GM21786 (cell line): ENCODE measurements around the gene ENOX1.

Experiments used
- ATAC-seq: cut with Tn5 transposase; IDR thresholded peaks from one replicate; pipeline ENCODE4 v1.9.1; 2021; ENCODE audit not compliant: unreplicated experiment

The ENOX1 gene

DNA sequence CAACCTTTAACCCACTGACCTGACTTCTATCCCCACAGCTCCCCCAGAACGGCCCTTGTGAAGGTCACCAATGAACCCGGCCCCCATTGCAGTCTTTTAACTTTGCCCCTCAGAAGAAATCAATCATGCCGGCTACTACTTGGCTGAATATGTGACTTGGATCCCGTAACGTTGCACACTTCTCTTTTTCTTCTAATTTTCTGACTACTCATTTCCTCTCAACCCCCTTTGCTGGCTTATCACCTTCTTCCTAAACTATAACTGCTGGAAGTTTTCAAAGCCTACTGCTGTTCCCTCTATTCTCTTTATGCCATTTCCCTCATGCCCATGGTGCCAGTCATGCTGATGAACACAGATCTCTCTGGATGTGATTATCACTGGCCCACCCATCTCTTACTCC, 395.7 kb downstream of the ENOX1 start:
- peak; percentile 1 for ATAC-seq

DNA sequence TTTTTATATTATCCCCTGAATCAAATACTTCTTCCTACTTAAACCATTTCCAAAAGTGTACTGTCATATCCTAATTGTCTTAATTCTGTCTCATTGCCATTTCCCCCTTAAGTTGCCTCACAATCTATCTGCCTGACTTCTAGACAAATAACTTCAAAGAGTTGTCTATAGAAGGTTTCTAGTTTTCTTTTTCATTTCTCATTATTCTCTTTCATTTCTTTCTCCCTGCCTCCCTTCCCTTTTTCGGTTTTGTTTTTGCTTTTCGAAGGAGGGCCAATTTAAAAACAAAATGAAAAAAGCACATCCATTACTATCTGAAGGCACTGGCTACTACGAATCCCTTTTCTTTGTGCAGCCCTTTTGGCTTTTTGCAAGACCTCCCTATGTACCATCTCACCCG, 396.2 kb downstream of the ENOX1 start:
- peak; percentile 56 for ATAC-seq

DNA sequence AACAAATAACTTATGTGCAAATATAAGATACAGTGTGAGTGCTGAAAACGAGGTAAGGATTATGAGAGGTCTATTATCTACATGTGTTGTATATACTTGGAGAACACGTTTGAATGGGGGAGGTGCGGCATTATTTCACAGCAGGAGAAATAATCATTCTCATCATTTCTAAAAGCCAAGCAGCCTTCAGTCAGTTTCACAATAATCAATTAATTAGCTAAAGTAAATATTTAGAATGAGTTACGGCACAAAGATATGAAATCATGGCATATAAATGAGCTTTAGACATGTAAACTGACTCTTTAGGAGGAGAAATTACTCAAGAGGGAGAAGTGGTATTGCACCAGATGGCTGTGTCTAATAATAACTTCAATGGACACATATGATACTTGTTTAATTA, 396.8 kb downstream of the ENOX1 start:
- ATAC-seq, result no peak

DNA sequence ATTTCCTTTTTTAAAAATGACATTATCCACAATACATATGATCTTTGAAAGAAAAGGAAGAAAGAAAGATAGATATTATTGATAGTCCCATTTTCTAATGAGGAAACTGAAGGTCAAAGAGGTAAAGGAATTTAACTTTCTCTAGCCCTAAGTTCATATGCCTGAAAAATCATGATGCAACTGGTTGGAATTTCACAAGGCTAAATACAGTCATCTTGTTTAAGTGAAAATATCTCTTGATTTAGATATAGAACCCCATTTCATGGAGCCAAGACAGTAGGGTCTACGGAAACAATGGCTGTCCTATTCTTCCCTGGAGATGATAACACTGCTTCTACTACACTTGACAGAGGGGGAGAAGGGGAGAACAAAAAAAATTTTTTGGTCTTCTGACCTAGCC, 397.2 kb downstream of the ENOX1 start:
- ATAC-seq, result no peak

DNA sequence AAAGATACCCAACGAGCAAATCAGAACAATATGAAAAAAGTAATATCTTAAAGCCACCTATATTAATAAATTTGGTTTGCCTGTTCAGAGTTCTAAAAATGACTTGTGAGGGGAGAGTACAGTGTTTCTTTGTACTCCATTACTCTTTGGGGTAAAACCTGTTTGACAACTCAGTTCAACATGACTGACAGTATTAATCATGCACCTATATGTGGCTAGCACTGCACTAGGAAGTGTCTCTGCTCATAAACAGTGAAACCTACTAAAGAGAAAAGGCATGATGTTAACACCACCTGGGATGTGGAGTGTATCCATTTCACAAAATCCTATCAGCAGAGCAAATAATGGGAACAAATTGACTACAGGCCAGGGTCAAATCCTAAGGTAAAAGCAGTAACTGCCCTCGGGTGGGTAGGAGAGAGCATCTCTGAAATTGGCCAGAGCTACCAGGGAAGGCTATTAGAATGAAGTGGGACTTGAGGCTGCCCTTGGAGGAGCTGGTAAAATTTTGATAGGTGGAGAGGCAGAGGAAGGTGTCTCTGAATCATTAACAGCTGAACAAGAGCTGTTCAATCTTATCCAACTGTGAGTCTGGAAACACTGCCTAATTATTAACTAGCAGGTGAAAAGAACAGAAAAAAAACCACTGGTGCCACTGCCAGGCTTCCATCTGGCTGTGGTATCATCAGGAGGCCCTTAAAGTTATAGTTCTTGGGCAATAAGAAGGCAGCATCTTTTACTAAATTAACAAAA, 398.3 kb downstream of the ENOX1 start:
- ATAC-seq, result peak; percentile 54

DNA sequence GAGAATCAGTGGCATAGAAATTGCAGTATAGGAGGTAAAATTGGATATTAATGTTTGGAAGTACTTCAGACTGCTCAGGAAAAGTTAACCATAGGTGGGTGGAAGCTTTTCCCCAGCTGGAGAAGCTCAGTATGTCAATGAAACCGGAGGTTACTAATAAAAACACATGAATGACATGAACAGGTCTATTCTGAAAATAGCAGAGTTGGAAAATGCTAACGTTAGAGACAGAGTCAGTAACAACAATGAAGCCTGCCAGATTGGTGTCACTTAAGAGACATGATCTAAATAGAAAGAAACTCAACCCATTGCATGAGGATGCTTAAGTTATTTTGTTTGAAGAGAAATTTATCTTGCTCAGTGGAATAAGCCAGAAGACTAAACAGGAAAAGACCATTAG, 398.9 kb downstream of the ENOX1 start:
- no peak for ATAC-seq

DNA sequence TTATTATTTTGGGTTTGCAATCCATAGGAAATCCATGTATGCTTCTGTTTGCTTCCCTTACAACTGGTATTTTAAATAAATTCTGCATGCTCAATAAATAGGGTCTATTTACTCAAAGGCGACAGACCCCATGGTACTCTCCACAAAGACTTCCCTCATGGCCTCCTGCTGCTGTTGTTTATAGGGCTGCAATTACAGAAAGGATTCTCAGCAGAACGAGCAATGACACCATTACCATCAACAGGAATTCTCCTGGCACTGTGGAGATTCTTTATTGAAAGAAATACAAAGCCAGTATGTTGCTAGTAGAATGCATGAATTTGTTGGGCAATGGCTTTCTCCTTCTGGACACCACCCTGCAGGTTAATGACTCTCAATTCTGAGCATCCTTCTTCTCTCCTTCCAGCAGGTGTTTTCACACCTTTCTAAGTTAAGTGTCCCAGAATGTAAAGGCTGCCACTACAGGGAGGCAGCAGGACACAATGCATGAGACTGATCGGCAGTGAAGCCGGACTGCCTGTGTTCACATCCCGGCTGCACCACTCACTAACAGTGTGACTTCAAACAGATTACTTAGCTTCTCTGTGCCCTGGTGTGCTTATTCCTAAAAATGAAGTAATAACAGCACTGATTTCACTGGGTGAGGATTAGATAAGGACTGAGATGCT, 403.1 kb downstream of the ENOX1 start:
- ATAC-seq, result no peak

DNA sequence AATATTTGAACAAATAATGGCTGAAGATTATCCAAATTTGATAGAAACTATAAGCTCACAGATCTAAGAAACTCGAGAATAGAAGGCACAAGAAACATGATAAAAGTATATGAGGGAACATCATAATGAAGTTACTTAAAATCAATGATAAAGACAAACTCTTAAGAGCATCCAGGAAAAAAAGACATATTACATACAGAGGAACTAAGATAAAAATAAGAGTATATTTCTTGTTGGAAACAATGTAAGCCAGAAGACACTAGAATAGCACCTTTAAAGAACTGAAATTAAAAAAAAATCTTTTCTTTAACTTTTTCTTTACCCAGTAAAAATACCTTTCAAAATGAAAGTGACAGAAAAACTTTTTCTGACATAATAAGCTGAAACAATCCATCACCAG, 407.0 kb downstream of the ENOX1 start:
- ATAC-seq, result no peak

DNA sequence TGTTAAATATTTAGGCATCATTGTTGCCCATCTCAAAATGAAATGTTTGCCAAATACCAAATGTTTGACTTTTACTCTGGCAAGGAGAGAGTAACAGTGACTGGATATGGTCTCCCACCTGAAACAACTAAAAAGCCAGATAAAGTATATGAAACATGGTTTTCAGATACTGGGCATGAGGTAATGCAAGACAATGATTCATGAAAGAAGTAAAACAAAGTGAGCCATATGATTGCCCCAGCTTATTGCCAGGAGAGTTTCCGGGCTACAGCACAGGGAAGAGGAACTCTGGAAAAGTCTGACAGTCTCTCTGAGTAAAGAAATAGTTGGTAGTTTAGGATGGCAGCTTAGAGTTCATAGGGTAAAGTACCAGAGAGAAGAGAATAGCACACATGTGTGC, 408.8 kb downstream of the ENOX1 start:
- ATAC-seq, result no peak

DNA sequence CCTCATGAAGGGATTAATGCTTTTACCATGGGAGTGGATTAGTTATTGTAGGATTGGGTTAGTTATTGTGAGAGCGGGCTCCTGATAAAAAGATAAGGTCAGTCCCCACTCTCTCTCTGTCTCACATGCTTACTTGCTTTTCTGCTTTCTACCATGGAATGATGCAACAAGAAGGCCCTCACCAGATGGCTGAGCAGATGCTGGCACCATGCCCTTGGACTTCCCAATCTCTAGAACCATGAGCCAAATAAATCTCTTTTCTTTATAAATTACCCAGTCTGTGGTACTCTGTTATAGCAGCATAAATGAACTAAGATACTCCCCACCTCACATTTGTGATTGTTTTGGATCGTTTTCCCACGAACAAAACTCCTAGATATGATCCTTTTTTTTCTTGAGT, 409.6 kb downstream of the ENOX1 start:
- ATAC-seq, result no peak

DNA sequence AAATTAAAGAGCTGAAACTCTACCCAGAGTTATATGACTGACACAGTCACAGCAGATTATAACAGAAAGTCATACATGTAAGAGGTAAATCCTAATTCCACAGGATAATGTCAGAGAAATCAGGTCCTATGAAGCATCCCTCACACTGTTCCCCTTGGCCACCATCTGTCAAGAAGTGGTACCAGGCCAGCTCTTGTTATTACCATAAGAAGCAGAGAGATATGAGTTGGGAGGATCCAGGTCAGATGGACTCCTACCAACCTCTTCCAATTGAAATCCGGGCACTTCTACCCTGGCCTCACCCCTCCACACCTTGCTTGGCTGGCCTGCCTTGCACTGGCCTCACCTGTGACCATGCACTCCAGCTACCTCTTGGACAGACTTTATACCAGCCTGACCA, 410.2 kb downstream of the ENOX1 start:
- no peak for ATAC-seq

DNA sequence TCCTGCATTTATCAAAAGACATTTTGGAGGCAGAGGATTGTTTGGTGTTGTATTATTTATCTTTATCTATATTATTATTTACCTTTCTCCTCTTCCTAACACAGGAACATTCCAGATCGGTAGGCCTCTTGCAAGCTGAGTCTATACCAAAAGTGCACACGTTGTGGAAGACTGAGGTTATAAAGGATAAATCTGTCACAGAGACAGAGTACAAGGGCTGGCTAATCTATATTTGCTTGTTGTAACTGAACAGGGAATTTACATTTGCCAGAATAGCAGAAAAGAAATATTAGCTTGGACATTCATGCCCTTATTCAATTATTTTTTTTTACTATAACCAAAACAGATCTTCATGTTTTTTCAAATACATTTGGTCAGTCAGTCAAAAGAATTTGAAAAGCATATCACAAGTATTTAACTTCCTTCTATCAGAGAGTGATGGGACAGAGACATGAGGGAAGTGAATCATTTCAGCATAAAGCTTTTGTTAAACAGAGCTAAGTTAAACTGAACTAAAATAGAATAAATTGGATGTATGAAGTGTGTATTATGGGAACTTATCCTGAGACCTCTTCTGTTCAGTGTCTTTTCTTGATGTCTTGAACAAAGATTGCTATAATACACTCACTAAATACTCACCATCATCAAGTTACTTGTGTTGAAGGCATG, 410.8 kb downstream of the ENOX1 start:
- ATAC-seq, result no peak

DNA sequence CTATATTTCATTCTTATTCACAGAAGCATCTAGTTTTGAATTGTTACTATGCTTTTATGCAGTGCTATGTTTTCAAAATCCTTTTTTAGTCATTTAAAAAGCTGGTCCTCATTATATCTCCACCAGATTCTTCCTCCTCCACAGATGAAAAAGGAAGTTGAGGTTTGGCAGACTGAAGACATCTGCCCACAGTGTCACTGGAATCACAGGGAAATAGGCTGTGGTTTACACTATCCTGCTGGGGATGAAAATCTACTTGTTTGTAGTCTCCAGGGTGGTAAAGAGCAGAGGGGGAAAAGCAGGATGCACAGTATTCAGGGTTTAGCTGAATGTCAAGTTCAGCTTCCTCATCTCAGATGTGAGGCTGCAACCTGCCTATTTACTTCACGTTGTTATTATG, 412.2 kb downstream of the ENOX1 start:
- ATAC-seq, result no peak

DNA sequence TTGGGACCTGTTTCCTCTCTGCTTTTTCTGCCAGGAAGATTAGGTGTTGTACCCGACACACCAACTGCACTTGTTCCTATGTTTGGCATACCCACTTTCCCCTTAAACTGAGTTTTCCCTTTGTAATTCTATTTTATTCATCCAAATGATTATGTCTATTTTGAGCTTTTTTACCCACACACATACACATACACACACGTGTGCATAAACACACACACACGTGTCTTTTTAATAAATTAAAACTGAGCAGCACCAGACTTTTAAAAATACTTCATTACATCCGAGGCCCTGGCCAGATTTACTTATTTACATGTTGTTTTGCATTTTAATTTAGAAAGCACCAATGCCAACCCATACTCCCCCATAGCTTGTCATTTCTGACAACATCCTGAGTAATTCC, 413.4 kb downstream of the ENOX1 start:
- no peak for ATAC-seq

DNA sequence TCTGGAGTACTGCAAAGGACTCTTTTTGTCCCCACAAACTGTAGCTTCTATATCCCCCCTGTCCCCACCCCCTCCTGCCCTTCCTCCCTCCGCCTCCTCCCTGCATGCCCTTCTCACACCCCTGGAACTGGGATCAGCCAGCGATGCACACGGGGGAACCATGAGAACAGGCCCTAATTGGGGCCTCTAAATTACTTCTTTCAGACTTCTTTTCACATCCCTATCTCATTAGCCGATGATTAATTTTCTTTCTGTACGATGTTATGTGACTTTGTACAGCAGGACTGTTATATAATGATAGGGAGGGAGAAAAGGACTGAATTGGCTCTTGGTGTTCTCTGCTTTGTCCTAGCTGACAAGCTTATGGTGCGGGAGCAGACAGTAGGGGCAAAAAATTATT, 415.9 kb downstream of the ENOX1 start:
- no peak for ATAC-seq

DNA sequence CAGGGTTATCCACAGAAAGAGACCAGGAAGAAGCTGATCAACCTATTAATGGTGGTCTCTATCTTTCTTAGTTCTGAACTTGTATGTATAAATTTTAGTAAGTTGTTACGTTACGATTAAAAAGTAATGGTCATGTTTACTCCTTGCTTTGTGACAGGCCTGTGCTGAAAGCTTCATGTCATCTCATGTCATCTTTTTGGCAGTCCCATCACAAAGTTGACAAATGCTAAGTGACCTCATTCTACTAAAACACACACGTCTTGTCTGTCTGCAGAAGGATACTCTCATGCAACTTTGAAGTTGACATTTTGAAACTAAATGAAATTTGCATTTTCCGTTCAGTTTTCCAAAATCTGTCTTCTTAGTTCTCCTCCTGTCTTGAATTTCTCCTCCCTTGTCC, 417.5 kb downstream of the ENOX1 start:
- ATAC-seq, result no peak

DNA sequence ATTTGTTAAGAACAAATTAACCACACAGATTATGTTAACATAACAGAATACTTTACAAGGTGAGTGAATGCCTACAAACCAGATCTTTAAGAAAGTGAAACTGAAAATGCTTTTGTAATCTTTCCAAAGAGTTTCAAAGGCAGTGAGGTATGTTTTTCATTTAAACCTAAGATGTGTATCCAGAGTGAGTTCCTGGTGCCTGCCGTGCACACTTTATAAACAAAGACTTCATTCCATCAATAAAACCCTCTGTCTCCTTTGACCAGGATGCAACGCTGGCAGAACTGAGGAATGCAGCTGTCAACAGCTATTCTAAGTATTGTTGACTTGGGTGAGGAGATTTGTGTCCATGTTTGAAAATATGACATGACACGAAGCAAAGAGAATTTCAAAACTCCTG, 418.8 kb downstream of the ENOX1 start:
- peak; percentile 76 for ATAC-seq

DNA sequence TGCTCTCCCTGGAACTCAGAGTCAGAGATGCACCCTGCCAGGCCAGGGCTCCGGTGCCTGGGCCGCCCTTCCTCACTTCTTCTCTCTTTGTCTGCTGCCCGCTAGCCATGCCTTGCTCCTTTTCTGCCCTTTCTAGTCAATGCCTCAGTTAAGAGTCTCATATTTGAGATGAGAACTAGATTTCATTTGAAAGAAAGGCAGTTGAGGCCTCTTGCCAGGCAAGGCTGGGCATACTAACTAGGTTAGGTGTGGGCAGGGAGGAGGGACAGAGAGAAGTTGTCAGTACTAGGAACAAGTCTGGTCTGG, 421.8 kb downstream of the ENOX1 start:
- ATAC-seq, result no peak

DNA sequence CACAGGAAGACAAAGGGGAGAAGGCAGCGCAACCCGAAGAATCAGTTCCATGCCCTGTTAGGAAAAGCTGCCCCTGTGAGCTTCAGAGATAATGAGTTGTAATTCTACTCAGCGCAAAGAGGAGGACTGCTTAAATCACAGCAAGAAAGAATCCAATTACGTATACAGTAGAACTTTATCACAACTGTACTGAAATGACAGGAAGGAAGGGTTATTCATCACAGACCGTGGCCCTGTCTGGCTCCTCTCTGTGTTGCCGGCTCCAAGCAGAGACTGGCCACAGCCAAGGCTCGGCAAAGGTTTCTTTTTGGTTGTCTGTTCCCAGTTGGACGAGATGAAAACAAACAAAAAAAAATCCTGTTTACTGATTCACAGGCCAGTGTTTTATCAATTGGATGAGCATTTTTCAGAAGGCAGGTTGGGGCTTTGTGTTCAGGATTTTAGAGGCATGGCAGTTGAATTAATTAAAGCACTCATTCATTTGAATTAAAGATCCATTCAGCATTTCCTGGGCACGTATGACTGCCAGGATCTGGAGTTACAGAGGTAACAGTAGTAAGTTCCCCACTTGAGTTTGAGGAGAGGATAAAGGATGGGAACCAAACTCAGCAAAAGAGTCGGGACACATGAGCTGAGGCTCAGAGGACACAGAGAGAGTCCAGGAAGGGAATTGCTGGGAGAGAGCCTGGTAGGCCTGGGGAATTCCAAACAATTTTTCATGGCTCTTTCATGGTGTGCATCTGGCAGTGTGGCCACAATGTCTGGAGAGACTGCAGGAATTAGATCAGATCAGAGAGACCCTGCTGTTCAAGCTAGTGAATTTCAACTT, 422.3 kb downstream of the ENOX1 start:
- ATAC-seq, result no peak

DNA sequence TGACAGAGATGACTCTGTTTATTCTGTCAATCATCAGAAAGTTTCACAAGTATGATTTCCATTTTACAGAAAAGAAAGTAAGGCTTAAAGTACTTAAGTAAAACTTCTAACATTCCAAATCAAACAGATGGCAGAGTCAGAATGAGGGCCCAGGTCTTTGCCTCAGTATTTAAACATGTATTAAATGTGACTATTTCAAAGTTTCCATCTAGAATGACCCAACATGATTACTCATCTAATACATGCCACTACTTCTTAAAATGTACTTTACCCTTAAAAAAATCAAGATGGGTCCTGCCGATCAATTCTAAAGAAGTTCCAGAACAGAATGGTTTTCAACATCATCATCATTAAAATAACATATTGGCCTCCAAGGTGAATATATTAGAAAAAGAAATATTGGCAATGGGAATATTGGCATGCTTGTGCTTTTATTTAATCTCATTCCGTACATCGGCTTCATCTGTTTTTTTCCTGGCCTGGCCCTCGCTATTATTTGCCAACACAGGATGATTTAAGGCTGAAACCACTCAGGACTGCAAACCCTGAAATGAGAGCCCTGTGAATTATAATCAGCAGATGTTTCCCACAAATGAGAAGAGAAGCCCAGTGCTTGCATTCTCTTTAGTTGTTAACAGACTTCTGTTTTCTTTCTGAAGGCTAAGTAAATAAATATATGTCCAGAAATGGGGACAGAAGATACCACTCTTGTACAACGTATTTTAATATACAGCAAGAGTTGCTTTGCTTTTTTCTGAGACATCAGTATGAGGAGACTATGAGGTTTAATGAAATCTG, 423.4 kb downstream of the ENOX1 start:
- no peak for ATAC-seq

DNA sequence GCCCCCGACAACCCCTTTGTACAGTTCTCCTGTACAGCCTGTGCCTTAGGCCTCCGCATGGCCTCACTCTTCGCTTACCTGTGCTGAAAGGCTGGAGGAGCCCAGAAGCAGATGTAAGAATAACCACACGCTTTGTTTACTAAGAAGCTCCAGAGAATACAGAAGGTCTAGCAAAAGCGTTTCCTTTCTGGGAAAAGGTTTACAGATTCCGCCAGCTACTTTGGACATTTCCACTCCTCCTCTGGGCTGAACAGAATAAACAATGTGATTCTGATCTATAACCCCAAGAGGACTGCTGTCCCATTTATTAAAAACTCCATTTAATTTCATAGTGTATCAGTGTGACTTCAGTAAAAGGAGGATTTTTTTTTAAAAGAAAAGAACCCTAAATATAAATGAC, 424.2 kb downstream of the ENOX1 start:
- no peak for ATAC-seq
